ENCODE measurements around the gene BSDC1.

- TF ChIP-seq CTCF (conservative IDR thresholded peaks at IDR 0.05 in 1 of 2, IDR thresholded peaks at IDR 0.05 in 1 of 2; ENCODE audit: low read depth in 1 of 2, low read length in 2 of 2) (no peak), EZH2 (IDR thresholded peaks at IDR 0.05; ENCODE audit: low read length, missing control alignments) (no peak)
Observed at GRCh38 chr1:32353431-32353830, 40.8 kb downstream of the BSDC1 start.

Data from fibroblast of lung (primary cell).